HG03108 (cell line): Measurements from ENCODE around the gene CNTF.

ENCODE experiments used
- ATAC-seq: cut with Tn5 transposase; IDR thresholded peaks from one replicate; pipeline ENCODE4 v1.9.1; 2021; ENCODE audit warnings: moderate library complexity; ENCODE audit not compliant: unreplicated experiment

The CNTF gene

GRCh38 chr11:58641803-58642581 is 19.5 kb downstream of the CNTF start:
- ATAC-seq = no peak

- ATAC-seq = no peak
Measured at GRCh38 chr11:58645854-58646253, 23.4 kb downstream of the CNTF start.

GRCh38 chr11:58647141-58647699 is 24.8 kb downstream of the CNTF start:
- peak; percentile 76 for ATAC-seq

- no peak for ATAC-seq
Measured at GRCh38 chr11:58647866-58648265, 25.4 kb downstream of the CNTF start.

- no peak for ATAC-seq
Measured at GRCh38 chr11:58649623-58650022, 27.2 kb downstream of the CNTF start.

GRCh38 chr11:58650496-58650895 is 28.0 kb downstream of the CNTF start:
- no peak for ATAC-seq

- no peak for ATAC-seq
Measured at GRCh38 chr11:58652726-58653280, 30.3 kb downstream of the CNTF start.

GRCh38 chr11:58654079-58654907 is 31.8 kb downstream of the CNTF start:
- peak; percentile 88 for ATAC-seq

GRCh38 chr11:58654908-58655296 is 32.4 kb downstream of the CNTF start:
- ATAC-seq = peak; percentile 49

GRCh38 chr11:58656348-58656747 is 33.9 kb downstream of the CNTF start:
- no peak for ATAC-seq

- no peak for ATAC-seq
Measured at GRCh38 chr11:58658623-58659022, 36.2 kb downstream of the CNTF start.

- ATAC-seq = no peak
Measured at GRCh38 chr11:58659404-58659803, 36.9 kb downstream of the CNTF start.

- no peak for ATAC-seq
Measured at GRCh38 chr11:58659910-58660570, 37.6 kb downstream of the CNTF start.

GRCh38 chr11:58671983-58672633 is 49.6 kb downstream of the CNTF start:
- no peak for ATAC-seq

- ATAC-seq = no peak
Measured at GRCh38 chr11:58674609-58675008, 52.1 kb downstream of the CNTF start.
